ENCODE results near the gene CEP192.

CEP192 gene

GRCh38 chr18:12990967-12991820, at the start of gene CEP192:
CEP192 (plus strand) TSS chr18:12991362; CDS start chr18:12999425, 8,063 bp downstream.
- TF ChIP-seq CTCF (IDR thresholded peaks at IDR 0.05; ENCODE audit: borderline replicate concordance, insufficient read depth, low read depth, low read length) = no peak

GRCh38 chr18:12943215-12943614, 47.9 kb upstream of the CEP192 start:
- H3K4me3 ChIP-seq (ENCODE audit: low read depth, low read length) = no peak overlapping the region
- TF ChIP-seq CTCF (IDR thresholded peaks at IDR 0.05; ENCODE audit: borderline replicate concordance, insufficient read depth, low read depth, low read length) = no peak

More at GRCh38 chr18:12990967-12991820, at the start of gene CEP192:
- peak within 1 kb of the TSS; percentile 96 for H3K4me3 ChIP-seq (ENCODE audit: low read depth, low read length)

DNA sequence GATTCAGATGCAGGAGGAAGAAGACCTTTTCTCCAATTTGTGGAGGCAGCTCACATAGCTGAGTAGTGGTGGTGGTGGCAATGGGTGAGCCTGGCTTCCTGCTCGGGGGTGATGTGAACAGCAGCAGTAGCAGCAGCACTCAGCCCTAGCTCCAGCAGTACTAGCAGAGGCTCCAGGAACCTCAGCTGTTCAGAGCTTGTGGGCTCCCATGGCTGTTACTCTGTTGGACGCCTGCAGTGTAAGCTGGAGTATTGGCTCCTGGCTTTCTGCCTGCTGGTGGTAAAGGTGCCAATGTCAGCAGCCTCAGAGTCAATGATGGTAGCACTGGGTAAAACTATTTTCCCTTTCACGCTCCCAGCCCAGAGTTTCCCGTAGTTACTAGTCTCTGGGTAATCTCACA, 46.5 kb upstream of the CEP192 start:
- no peak overlapping the region for H3K4me3 ChIP-seq (ENCODE audit: low read depth, low read length)
- TF ChIP-seq CTCF (IDR thresholded peaks at IDR 0.05; ENCODE audit: borderline replicate concordance, insufficient read depth, low read depth, low read length) = no peak

GRCh38 chr18:12946549-12947284, 44.4 kb upstream of the CEP192 start:
- TF ChIP-seq CTCF (IDR thresholded peaks at IDR 0.05; ENCODE audit: borderline replicate concordance, insufficient read depth, low read depth, low read length) = no peak
- H3K4me3 ChIP-seq (ENCODE audit: low read depth, low read length) = peak overlapping the region; percentile 59

DNA sequence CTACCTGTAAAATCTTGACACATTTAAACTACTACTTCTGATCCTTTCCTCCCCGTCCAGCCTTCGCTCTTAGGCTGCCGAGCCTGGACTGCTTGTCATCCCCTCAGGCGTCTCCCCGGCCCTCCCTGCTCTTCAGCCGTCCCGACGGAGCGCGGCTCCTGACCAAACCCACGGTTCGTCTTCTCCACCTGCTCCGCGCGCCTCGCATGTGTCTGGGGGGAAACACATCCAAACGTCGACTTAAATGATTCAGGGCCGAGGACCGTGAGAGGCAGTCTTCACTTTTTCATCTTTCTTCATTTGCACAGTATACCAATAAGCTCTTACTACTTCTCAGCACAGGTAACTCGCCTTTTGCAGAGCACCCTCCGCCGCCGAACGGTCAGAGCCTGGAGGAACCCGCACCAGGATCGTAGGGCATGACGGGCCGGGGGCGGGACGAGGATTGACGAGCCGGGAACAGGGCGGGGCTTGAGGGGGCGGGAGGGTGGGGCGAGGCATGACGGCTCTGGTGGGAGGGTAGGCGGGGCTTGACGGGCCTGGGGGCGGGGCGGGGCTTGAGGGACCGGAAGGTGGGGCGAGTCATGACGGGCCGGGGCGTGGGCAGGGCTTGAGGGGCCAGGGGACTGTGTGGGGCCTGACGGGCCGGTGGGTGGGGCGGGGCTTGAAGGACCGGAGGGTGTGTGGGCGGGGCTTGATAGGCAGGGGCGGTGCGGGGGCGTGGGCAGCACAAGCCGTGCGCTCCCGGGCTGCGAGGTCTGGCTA, 43.7 kb upstream of the CEP192 start, which contains the start of gene SEH1L:
SEH1L (plus strand) TSS at position 727 of the 765 bp plus-strand sequence. CDS start 111 bp downstream, outside the sequence.
- no peak for TF ChIP-seq CTCF (IDR thresholded peaks at IDR 0.05; ENCODE audit: borderline replicate concordance, insufficient read depth, low read depth, low read length)
- H3K4me3 ChIP-seq (ENCODE audit: low read depth, low read length) = peak within 1 kb of the TSS; percentile 77

DNA sequence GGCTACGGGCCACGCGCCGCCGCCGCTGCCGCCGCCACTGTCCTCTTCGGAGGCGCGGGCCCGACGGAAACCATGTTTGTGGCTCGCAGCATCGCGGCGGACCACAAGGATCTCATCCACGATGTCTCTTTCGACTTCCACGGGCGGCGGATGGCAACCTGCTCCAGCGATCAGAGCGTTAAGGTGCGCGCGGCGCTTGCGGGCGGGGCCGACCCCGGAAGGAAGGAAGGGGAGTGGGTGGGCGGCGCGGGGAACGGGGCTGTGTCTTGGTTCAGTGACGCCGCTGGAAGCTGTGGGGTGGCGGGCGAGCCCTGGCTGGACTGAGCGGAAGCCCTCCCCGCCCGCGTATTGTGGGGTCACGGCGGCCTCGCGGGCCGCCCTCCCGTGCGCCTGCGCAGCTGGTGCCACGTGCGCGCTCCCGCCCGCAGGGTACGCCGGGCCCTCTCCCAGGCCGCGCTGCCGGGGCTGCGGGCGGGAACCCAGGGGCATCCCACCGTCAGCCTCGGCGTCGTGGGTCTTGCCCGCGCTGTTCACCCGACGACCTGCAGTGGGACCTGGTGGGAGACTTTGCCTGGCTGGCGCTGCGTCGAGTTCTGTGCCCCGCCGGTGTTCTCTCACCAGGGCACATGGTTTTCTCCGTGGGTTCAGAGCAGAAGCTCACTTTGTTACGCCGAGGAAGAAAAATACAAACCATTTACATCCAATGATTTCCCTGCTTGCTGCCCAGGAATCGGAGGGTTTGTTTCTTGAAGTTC, 42.9 kb upstream of the CEP192 start:
- TF ChIP-seq CTCF (IDR thresholded peaks at IDR 0.05; ENCODE audit: borderline replicate concordance, insufficient read depth, low read depth, low read length) = no peak
- H3K4me3 ChIP-seq (ENCODE audit: low read depth, low read length) = peak overlapping the region; percentile 77
